Limb (tissue), 2 donors: Measurements from ENCODE around the gene FBXL4.

Source experiments
- DNase-seq, 2 donors: peaks; one replicate each; pipeline ENCODE4 v3.0.0-alpha.2; 2016; ENCODE audit errors: extremely low spot score in 2 of 2

The FBXL4 gene

DNA sequence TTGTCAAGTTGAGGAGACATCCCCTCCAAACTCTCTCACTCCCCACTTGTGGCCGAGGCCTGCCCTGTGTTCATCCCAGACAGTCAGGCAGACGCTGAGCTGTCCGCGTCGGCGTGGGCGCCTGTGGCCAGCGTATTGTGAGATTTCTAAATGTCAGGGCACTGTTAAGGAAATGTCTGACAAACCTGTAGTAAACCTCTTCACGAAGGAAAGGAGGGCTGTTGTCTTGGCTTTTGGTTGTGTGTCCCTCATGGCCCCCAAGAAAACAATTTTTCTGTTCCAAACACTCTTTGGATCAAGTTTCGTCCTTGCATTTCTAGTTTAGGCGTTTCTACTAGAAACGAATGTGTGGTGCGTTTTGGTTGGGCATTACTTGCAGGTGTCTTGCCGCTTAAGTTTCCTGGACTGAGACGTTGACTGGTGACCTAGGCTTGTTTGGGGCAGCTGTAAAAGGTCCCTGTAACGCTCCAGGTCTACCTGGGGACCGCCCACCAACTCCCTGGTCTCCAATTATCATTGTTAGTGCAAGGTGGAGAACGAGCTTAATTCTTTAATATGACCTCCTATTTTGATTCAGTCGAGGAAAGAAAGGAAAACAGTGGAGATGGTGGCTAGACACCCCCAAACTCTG is 122.0 kb downstream of the FBXL4 start:
- peak in 1 of 2 donors; percentile 40 for DNase-seq

DNA sequence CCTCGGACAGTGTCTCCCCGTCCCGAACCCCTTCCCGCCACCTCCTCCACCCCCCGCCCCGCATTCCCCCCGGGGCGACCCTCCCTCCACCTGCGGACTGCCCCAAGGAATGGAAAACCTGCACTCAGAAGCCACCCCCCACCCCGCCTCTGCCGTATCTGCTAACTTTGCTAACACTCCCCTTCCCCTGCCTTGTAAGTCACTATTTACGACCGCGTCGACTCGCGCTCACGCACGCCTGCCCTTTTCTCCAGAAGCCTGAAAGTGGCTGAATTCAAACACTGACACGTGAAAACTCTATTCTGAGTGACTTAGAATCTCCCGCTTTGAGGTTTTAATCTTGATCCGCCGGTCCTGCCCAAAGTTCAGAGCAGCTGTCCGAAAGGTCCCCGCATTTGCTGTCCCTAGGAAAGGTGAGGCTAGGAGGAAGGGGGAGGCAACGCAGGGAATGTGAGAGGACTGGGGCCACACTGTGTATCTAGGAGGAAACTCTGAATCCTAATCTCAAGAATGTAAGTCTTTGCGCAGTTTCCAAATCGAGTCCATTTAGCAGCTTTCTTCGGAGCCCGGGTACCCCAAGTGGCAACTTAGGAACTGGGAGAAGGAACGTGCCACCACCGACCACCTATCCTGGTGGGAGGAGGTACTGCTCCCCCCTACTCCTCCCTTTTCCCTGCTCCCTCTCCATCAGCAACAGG is 122.7 kb downstream of the FBXL4 start:
- no peak for DNase-seq

DNA sequence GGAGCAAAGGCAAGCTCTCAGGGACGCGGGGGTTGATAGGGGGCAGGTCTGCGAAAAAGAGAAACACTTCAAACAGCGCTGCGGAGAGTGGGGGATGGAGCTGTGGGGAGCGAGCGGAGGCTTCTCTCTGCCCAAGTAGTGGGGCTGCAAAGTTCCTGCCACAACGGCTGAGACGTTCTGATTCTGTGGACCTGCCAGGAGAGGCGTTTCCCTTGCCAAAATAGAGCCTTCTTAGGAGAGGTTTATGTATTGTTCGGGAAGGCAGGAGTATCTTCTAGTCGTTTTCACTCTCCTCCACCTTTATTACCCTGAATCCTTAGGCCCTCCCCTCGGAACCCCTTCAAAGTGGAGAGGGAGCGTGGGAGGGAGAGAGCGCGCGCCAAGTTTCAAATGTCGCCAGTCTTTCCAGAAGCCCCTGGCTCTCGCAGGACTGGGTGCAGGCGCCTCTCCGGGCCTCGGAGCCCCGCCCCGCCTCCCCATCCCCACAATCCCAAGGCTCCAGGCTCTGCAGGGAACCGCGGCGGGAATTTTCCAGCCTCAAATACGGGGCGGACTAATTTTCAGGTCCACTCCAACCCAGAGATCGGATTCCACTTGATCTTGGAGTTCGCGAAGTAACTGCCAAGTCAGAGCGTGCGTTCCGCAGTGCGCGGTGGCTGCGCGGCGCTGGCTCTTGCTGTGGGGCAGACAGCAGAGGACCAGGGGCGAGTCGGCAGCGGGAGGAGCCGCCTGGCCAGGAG is 123.4 kb downstream of the FBXL4 start:
- DNase-seq: peak in 1 of 2 donors; percentile 67

DNA sequence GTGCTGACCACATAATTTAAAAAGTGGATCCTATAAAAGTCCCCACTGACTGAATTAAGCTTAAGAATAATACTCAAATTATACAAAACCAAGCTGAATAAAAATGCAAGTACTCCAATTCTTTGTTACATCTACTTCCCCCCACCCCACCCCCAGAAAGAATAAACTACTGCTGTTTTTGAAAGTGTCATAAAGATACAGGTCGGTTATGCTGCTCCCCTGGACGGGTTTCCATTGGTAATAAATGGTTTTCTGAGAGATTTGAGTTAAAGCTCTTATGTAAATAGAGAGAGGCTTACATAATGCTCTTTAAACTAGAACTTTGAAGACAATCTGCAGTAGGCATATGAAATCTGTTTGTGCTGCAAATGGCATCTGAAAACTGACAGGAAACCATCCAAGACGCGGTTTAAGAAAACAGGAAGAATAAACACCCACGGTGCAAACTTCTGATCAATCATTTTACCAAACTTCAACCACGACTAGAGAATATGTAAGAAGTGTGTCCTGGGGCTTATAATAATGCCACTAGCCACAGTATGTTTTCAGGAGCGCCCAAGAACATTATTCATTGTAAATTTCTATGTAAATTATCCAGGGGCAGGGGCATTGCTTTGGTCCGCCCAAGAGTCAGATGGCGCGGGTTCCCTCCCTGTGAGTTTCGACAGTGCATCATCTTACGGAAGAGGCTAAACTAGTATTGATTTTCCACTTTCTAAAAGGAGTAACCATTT is 124.2 kb downstream of the FBXL4 start:
- DNase-seq: no peak

DNA sequence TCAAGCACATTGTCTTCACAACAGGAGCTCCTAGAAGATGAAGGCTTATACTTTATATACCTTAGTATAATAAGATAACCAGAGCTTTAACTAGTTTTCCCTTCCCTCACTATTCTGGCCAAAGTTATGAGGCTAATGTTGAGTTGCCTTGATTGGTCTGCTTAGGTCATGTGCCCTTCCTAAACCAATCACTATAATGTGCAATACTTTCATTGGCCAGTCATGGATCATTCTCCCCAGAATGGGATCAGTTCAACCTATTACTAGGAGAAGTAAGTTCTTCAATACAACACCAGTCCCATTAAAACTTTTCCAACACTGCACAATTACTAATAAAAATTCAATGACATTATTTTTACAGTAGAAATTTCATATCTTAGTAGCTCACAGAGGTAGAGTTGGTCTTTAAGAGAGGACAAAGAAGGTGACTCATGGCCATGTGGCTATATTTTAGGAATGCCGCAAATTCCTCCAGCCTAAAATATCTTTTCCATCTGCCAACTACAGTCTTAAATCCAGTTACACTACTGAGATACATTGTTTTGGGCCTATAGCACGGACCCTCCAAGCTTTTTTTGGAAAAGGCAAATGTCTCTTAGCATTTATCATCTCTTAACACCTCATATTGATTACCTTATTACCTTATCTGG is 125.9 kb downstream of the FBXL4 start:
- no peak for DNase-seq
